Endodermal cell (in vitro differentiated cells): ENCODE results near the gene CARS2. TPM values are rescaled to one million over a fixed set of nuclear protein-coding genes. Genes with fewer than 3 reads are reported as not detected.
A peak's percentile ranks its signal among the peaks of the same experiment; 100 is the strongest.

Source experiments
- DNase-seq: peaks from one replicate; pipeline ENCODE4 v3.0.0-alpha.2; 2017
- H3K27ac ChIP-seq: 2 replicates; pipeline ENCODE4 v1.5.1; 2013; ENCODE audit warnings: mild to moderate bottlenecking, low read depth, low read length, moderate library complexity
- H3K27me3 ChIP-seq: 2 replicates; pipeline ENCODE4 v1.6.1; 2013; ENCODE audit warnings: mild to moderate bottlenecking, low read length, moderate library complexity; ENCODE audit not compliant: insufficient read depth, control insufficient read depth, poor library complexity, severe bottlenecking
- H3K36me3 ChIP-seq: 2 replicates; pipeline ENCODE4 v1.7.0; 2013; ENCODE audit warnings: mild to moderate bottlenecking, low read length, moderate library complexity; ENCODE audit not compliant: control insufficient read depth, insufficient read depth
- H3K4me1 ChIP-seq: one replicate; pipeline ENCODE4 v1.7.0; 2013; ENCODE audit warnings: low read length; ENCODE audit not compliant: control insufficient read depth, insufficient read depth
- H3K4me3 ChIP-seq: 2 replicates; pipeline ENCODE4 v1.5.1; 2013; ENCODE audit warnings: mild to moderate bottlenecking, low read length, moderate library complexity
- H3K9ac ChIP-seq: 2 replicates; pipeline ENCODE4 v1.6.1; 2013; ENCODE audit warnings: mild to moderate bottlenecking, low read length, moderate library complexity; ENCODE audit not compliant: poor library complexity, severe bottlenecking; ENCODE audit errors: extremely low read depth
- H3K9me3 ChIP-seq: 2 replicates; pipeline ENCODE4 v1.6.1; 2013; ENCODE audit warnings: mild to moderate bottlenecking, low read length, moderate library complexity; ENCODE audit not compliant: control insufficient read depth
- H3K27ac Mint-ChIP-seq: 2 replicates; pipeline ENCODE4 v1.8.0; 2020; ENCODE audit warnings: mixed read lengths
- H3K27me3 Mint-ChIP-seq: 2 replicates; pipeline ENCODE4 v1.8.0; 2021; ENCODE audit warnings: mild to moderate bottlenecking, mixed read lengths; ENCODE audit not compliant: insufficient read depth
- H3K36me3 Mint-ChIP-seq: 2 replicates; pipeline ENCODE4 v1.8.0; 2020; ENCODE audit warnings: low read depth, mixed read lengths
- H3K4me1 Mint-ChIP-seq: 2 replicates; pipeline ENCODE4 v1.8.0; 2020; ENCODE audit warnings: mixed read lengths
- H3K4me3 Mint-ChIP-seq: 2 replicates; pipeline ENCODE4 v1.8.0; 2020; ENCODE audit warnings: mild to moderate bottlenecking, moderate library complexity, mixed read lengths
- H3K9me3 Mint-ChIP-seq: 2 replicates; pipeline ENCODE4 v1.8.0; 2020; ENCODE audit warnings: mild to moderate bottlenecking, mixed read lengths
- WGBS, 2 experiments: methylation state at CpG; one replicate each; pipeline versions ENCODE4 v1.1.5 to v1.1.7; 2013; ENCODE audit warnings: missing lambda C conversion rate in 2 of 2, mixed read lengths in 1 of 2; ENCODE audit not compliant: insufficient coverage in 1 of 2, insufficient read length in 1 of 2; 5-methylcytosine and 5-hydroxymethylcytosine counted together
- total RNA-seq, 2 donors: library from RNA; stranded (reverse); fragmentation: NEBNext Ultra II Directional in 1 of 2; extraction: Animal tissue kit (Norgen Biotek cat#: 25700) in 1 of 2; gene quantifications; 2 replicates in 1 of 2; 3 replicates in 1 of 2; pipeline ENCODE4 v1.2.1, GENCODE V29; 2021
- TF ChIP-seq, protein P1 (sequence below): fragments of 200-600 bp; sonication (generic); conservative IDR thresholded peaks from 2 replicates; pipeline ENCODE4 v1.5.0; 2021; ENCODE audit warnings: antibody characterized with exemption, mild to moderate bottlenecking

Gene CARS2
- total RNA-seq, 2 donors from 2014 or later: 53.0 to 53.2 TPM

DNA sequence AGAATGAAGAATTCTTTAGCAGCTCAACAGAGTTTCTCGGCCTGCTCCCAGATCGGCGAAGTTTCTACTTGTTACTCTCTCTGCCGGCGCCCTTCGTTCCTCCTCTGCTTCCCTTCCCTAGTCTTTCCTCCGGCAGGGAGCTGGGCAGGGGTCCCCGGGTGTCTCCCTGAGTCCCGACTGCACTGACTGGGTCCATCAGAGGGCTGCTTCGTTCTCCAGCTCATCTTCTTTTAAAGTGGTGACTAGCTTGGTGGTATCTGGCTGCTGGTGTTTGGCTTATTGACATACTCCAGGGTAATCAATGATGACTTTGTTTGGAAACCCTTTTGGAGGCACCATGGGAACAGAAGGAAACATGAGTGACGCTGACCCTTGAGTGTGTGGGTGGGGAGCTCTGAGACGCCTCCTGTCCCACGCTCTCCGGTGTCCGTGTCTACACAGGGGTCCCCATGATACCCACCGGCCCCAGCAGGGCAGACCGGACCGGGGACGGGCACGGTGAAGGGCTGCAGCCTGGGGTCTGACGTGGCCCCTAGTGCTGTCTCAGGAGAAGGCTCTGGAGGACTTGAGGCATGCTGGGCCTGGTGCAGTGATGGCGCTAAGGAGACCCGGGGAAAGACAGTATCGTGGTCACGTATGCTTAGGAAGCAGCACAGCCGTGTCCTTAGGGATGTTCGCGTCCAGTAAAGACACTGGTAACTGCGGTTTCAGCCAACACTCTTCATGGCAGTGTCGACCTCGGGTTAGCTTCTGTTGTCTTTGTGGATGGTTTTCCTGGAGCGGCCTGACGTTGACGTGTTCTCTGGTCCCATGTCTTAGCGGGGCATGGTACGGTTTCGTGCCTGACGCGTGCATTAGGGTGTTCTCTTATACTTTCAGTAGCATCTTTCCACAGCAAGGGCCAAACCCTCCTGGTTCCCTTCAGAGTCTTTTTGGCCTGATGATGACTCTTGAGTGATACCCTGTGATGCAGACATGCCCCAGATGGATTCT, 66.8 kb downstream of the CARS2 start:
- Mint-ChIP-seq H3K27me3 (no peaks in the 10 kb centered on the region), H3K9me3 (no peaks in the 10 kb centered on the region), H3K4me3 (no peak overlapping the region), H3K36me3 (peaks cover 82% of the 10 kb centered on the region), H3K4me1 (peaks cover 28% of the 10 kb centered on the region), H3K27ac (peak overlapping the region; percentile 48)
- Histone ChIP-seq H3K27ac (no peak overlapping the region), H3K4me1 (peaks cover 18% of the 10 kb centered on the region), H3K27me3 (no peaks in the 10 kb centered on the region), H3K36me3 (peaks cover 88% of the 10 kb centered on the region), H3K9me3 (no peaks in the 10 kb centered on the region), H3K9ac (no peak overlapping the region), H3K4me3 (no peak overlapping the region)
- TF ChIP-seq, protein P1, sequence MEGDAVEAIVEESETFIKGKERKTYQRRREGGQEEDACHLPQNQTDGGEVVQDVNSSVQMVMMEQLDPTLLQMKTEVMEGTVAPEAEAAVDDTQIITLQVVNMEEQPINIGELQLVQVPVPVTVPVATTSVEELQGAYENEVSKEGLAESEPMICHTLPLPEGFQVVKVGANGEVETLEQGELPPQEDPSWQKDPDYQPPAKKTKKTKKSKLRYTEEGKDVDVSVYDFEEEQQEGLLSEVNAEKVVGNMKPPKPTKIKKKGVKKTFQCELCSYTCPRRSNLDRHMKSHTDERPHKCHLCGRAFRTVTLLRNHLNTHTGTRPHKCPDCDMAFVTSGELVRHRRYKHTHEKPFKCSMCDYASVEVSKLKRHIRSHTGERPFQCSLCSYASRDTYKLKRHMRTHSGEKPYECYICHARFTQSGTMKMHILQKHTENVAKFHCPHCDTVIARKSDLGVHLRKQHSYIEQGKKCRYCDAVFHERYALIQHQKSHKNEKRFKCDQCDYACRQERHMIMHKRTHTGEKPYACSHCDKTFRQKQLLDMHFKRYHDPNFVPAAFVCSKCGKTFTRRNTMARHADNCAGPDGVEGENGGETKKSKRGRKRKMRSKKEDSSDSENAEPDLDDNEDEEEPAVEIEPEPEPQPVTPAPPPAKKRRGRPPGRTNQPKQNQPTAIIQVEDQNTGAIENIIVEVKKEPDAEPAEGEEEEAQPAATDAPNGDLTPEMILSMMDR: no peak
- peak; percentile 44 for DNase-seq
- WGBS, 2 experiments: 91 to 94% methylated on average over 38 to 39 of the region's 39 CpGs

- H3K4me3 Mint-ChIP-seq: no peak overlapping the region
- TF ChIP-seq, protein P1: no peak
- peaks cover 28% of the 10 kb centered on the region for H3K4me1 Mint-ChIP-seq
- no peak overlapping the region for H3K27ac ChIP-seq
- H3K4me3 ChIP-seq: no peak overlapping the region
- peaks cover 18% of the 10 kb centered on the region for H3K4me1 ChIP-seq
- H3K9me3 ChIP-seq: no peaks in the 10 kb centered on the region
- peak; percentile 35 for DNase-seq
- peaks cover 82% of the 10 kb centered on the region for H3K36me3 Mint-ChIP-seq
- no peaks in the 10 kb centered on the region for H3K9me3 Mint-ChIP-seq
- peaks cover 82% of the 10 kb centered on the region for H3K36me3 ChIP-seq
- no peaks in the 10 kb centered on the region for H3K27me3 ChIP-seq
- H3K27me3 Mint-ChIP-seq: no peaks in the 10 kb centered on the region
- no peak overlapping the region for H3K27ac Mint-ChIP-seq
- WGBS, 2 experiments: 94 to 95% methylated on average over 18 to 23 of the region's 23 CpGs
- H3K9ac ChIP-seq: no peak overlapping the region
Observed at GRCh38 chr13:110638257-110638656, 67.7 kb downstream of the CARS2 start.

- TF ChIP-seq, protein P1: no peak
- H3K4me1 ChIP-seq: peaks cover 18% of the 10 kb centered on the region
- Mint-ChIP-seq H3K27me3 (no peaks in the 10 kb centered on the region), H3K4me1 (peaks cover 28% of the 10 kb centered on the region), H3K4me3 (no peak overlapping the region), H3K36me3 (peaks cover 78% of the 10 kb centered on the region), H3K9me3 (no peaks in the 10 kb centered on the region), H3K27ac (no peak overlapping the region)
- H3K9ac ChIP-seq: no peak overlapping the region
- peak; percentile 44 for DNase-seq
- no peak overlapping the region for H3K4me3 ChIP-seq
- 81 to 92% methylated on average over 5 to 6 of the region's 6 CpGs for WGBS, 2 experiments
- H3K36me3 ChIP-seq: peaks cover 77% of the 10 kb centered on the region
- H3K27ac ChIP-seq: no peak overlapping the region
- no peaks in the 10 kb centered on the region for H3K9me3 ChIP-seq
- H3K27me3 ChIP-seq: no peaks in the 10 kb centered on the region
Observed at GRCh38 chr13:110637747-110638146, 68.2 kb downstream of the CARS2 start.
